ENCODE data around the gene SECTM1. TPM values are rescaled to one million over a fixed set of nuclear protein-coding genes. Genes with fewer than 3 reads are reported as not detected.

The SECTM1 gene
- total RNA-seq, 1 experiment from 2014 or later: 10.4 TPM

GRCh38 chr17:82318772-82319606 is 14.6 kb downstream of the SECTM1 start:
- no peak for TF ChIP-seq CTCF (IDR thresholded peaks at IDR 0.05; ENCODE audit: unreplicated experiment)
- peaks cover 7% of the 10 kb centered on the region for H3K36me3 Mint-ChIP-seq (ENCODE audit: insufficient read depth, unreplicated experiment)
- H3K9me3 Mint-ChIP-seq (ENCODE audit: low read depth, unreplicated experiment): no peaks in the 10 kb centered on the region
- no peak overlapping the region for H3K27ac Mint-ChIP-seq (ENCODE audit: unreplicated experiment)
- H3K4me1 Mint-ChIP-seq (ENCODE audit: low read depth, unreplicated experiment): peaks cover 14% of the 10 kb centered on the region
- CTCF ChIA-PET: no interaction called here
- BruUV-seq (replicated peaks): no TSS peak
- peaks cover 50% of the 10 kb centered on the region for H3K27me3 Mint-ChIP-seq (ENCODE audit: unreplicated experiment)
- H3K4me3 Mint-ChIP-seq (ENCODE audit: low read depth, unreplicated experiment): no peak overlapping the region
- intact Hi-C loops (cut with micrococcal nuclease; ENCODE audit: unreplicated experiment): no loop called here
- DNase-seq: no peak

- CTCF ChIA-PET: no interaction called here
- H3K27ac Mint-ChIP-seq (ENCODE audit: unreplicated experiment): no peak overlapping the region
These were observed 15.4 kb downstream of the SECTM1 start for GRCh38 chr17:82318169-82318498.

GRCh38 chr17:82317394-82318168 is 16.0 kb downstream of the SECTM1 start, which contains the start of gene CD7:
CD7 (minus strand) TSS chr17:82317608; CDS start chr17:82317495, 113 bp downstream.
- CTCF ChIA-PET: no interaction called here
- H3K27me3 Mint-ChIP-seq (ENCODE audit: unreplicated experiment): peaks cover 44% of the 10 kb centered on the region

More at GRCh38 chr17:82318169-82318498, 15.4 kb downstream of the SECTM1 start:
- DNase-seq: no peak
- Mint-ChIP-seq H3K27me3 (ENCODE audit: unreplicated experiment) (peaks cover 50% of the 10 kb centered on the region), H3K36me3 (ENCODE audit: insufficient read depth, unreplicated experiment) (peaks cover 7% of the 10 kb centered on the region), H3K4me1 (ENCODE audit: low read depth, unreplicated experiment) (peaks cover 14% of the 10 kb centered on the region), H3K9me3 (ENCODE audit: low read depth, unreplicated experiment) (no peaks in the 10 kb centered on the region), H3K4me3 (ENCODE audit: low read depth, unreplicated experiment) (no peak overlapping the region)
- intact Hi-C loops (cut with micrococcal nuclease; ENCODE audit: unreplicated experiment): no loop called here
- no peak for TF ChIP-seq CTCF (IDR thresholded peaks at IDR 0.05; ENCODE audit: unreplicated experiment)
- BruUV-seq (replicated peaks): no TSS peak

More at GRCh38 chr17:82317394-82318168, 16.0 kb downstream of the SECTM1 start, which contains the start of gene CD7:
- H3K4me3 Mint-ChIP-seq (ENCODE audit: low read depth, unreplicated experiment): no peak within 1 kb of the TSS
- H3K9me3 Mint-ChIP-seq (ENCODE audit: low read depth, unreplicated experiment): no peaks in the 10 kb centered on the region
- no TSS peak for BruUV-seq (replicated peaks)
- intact Hi-C loops (cut with micrococcal nuclease; ENCODE audit: unreplicated experiment): no loop called here
- DNase-seq: no peak
- H3K4me1 Mint-ChIP-seq (ENCODE audit: low read depth, unreplicated experiment): peaks cover 14% of the 10 kb centered on the region
- H3K27ac Mint-ChIP-seq (ENCODE audit: unreplicated experiment): no peak within 1 kb of the TSS
- H3K36me3 Mint-ChIP-seq (ENCODE audit: insufficient read depth, unreplicated experiment): peaks cover 7% of the 10 kb centered on the region
- TF ChIP-seq CTCF (IDR thresholded peaks at IDR 0.05; ENCODE audit: unreplicated experiment): no peak

All from Calu3 (cell line).